IgD-negative memory B cell (primary cell): ENCODE data around the gene GRPEL2. TPM values are rescaled to one million over a fixed set of nuclear protein-coding genes. Genes with fewer than 3 reads are reported as not detected.

ENCODE experiments used
- H3K27ac Mint-ChIP-seq, 3 donors: one replicate each; pipeline ENCODE4 v1.8.0; 2020 to 2022; ENCODE audit warnings: mild to moderate bottlenecking in 3 of 3, mixed read lengths in 3 of 3, moderate library complexity in 1 of 3
- H3K27me3 Mint-ChIP-seq: one replicate; pipeline ENCODE4 v1.8.0; 2021; ENCODE audit warnings: mixed read lengths
- H3K36me3 Mint-ChIP-seq: one replicate; pipeline ENCODE4 v1.8.0; 2020; ENCODE audit warnings: mild to moderate bottlenecking, mixed read lengths
- H3K4me1 Mint-ChIP-seq, 3 donors: one replicate each; pipeline ENCODE4 v1.8.0; 2020 to 2022; ENCODE audit warnings: mixed read lengths in 3 of 3, mild to moderate bottlenecking in 1 of 3
- H3K4me3 Mint-ChIP-seq, 4 donors: one replicate each; pipeline ENCODE4 v1.8.0; 2020 to 2022; ENCODE audit warnings: mild to moderate bottlenecking in 4 of 4, mixed read lengths in 4 of 4, moderate library complexity in 3 of 4
- H3K9me3 Mint-ChIP-seq, 3 donors: one replicate each; pipeline ENCODE4 v1.8.0; 2020 to 2021; ENCODE audit warnings: mixed read lengths in 3 of 3, mild to moderate bottlenecking in 1 of 3
- polyA plus RNA-seq: library from polyadenylated mRNA; unstranded; fragments of 300-500 nt; fragmentation: Illumina TruSeq; gene quantifications from one replicate; pipeline ENCODE4 v1.2.3, GENCODE V29; 2021

The GRPEL2 gene
- polyA plus RNA-seq, 1 donor from 2014 or later: 1.8 TPM

GRCh38 chr5:149358294-149358651 is 13.0 kb downstream of the GRPEL2 start:
- Mint-ChIP-seq H3K27me3 (no peaks in the 10 kb centered on the region), H3K9me3 (no peaks in the 10 kb centered on the region), H3K4me3 (peak overlapping the region; percentile 90 to 97 (median 94)), H3K27ac (peak overlapping the region; percentile 88 to 93 (median 91)), H3K4me1 (peaks cover 11 to 18% (median 17%) of the 10 kb centered on the region in 3 donors), H3K36me3 (peaks cover 7% of the 10 kb centered on the region)

- no peaks in the 10 kb centered on the region for H3K27me3 Mint-ChIP-seq
- H3K4me3 Mint-ChIP-seq: peak overlapping the region; percentile 70 to 93 (median 80)
- H3K4me1 Mint-ChIP-seq: peaks cover 11 to 18% (median 17%) of the 10 kb centered on the region in 3 donors
- peaks cover 5% of the 10 kb centered on the region for H3K36me3 Mint-ChIP-seq
- H3K9me3 Mint-ChIP-seq: no peaks in the 10 kb centered on the region
- H3K27ac Mint-ChIP-seq: peak overlapping the region in 2 of 3 donors; percentile 59 to 91
Observed at GRCh38 chr5:149358868-149359495, 13.7 kb downstream of the GRPEL2 start.

- Mint-ChIP-seq H3K4me3 (peak overlapping the region in 1 of 4 donors; percentile 66), H3K9me3 (no peaks in the 10 kb centered on the region), H3K36me3 (peaks cover 3% of the 10 kb centered on the region), H3K27ac (peak overlapping the region in 1 of 3 donors; percentile 21), H3K27me3 (no peaks in the 10 kb centered on the region), H3K4me1 (peaks cover 11 to 17% (median 16%) of the 10 kb centered on the region in 3 donors)
Observed at GRCh38 chr5:149360272-149360671, 15.0 kb downstream of the GRPEL2 start.

DNA sequence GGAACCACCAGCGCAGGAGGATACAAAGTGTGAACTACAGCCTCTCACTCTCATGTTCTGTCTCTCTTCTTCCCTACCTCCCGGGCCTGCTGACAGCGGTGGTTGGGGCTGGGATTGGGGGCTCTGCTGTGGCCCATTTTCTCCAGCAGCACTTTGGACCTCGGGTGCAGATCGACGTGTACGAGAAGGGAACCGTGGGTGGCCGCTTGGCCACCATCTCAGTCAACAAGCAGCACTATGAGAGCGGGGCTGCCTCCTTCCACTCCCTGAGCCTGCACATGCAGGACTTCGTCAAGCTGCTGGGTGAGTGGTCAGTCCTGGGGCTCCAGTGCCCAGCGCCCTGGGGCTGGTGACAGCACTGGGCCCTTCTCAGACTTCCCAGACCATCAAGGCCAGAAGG is 17.2 kb downstream of the GRPEL2 start:
- peaks cover 12 to 15% (median 14%) of the 10 kb centered on the region in 3 donors for H3K4me1 Mint-ChIP-seq
- peak overlapping the region in 1 of 3 donors; percentile 62 for H3K27ac Mint-ChIP-seq
- H3K36me3 Mint-ChIP-seq: peaks cover 5% of the 10 kb centered on the region

DNA sequence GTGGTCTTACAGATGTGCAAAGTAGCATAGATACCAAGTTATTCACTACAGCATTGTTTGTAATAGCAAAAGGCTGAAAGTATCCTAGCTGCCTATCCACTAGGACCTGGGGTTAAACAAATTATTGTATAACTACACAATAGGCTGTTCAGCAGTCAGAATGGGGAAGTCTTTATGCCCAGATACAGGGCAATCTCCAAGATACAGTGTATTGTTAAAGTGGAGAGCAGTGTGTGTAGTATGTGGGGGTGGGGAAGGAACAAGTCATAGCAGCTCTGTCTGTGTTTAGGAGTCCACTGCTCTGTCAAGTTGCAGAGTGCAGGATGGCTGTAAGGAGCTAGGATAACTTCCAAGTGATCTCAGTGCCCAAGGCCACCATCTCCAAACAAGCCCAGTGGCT is 18.1 kb downstream of the GRPEL2 start:
- peaks cover 5% of the 10 kb centered on the region for H3K36me3 Mint-ChIP-seq
- no peak overlapping the region for H3K4me3 Mint-ChIP-seq
- H3K9me3 Mint-ChIP-seq: no peaks in the 10 kb centered on the region
- peaks cover 8 to 13% (median 8%) of the 10 kb centered on the region in 3 donors for H3K4me1 Mint-ChIP-seq
- no peaks in the 10 kb centered on the region for H3K27me3 Mint-ChIP-seq
- no peak overlapping the region for H3K27ac Mint-ChIP-seq

More for the DNA sequence above, 17.2 kb downstream of the GRPEL2 start:
- Mint-ChIP-seq H3K9me3 (no peaks in the 10 kb centered on the region), H3K27me3 (no peaks in the 10 kb centered on the region), H3K4me3 (no peak overlapping the region)

DNA sequence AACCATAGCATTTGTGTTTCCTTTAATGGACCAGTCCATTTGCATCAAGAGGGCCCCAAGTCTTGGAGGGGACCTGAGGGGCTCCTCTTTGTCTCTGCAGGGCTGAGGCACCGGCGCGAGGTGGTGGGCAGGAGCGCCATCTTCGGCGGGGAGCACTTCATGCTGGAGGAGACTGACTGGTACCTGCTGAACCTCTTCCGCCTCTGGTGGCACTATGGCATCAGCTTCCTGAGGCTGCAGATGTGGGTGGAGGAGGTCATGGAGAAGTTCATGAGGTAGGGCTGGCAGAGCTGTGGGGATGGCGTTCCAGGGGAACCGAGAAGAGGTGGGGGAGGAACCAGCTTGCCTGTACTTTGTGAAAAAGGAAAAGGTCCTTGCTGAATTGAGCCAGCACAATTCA is 18.6 kb downstream of the GRPEL2 start:
- H3K27ac Mint-ChIP-seq: no peak overlapping the region
- H3K4me3 Mint-ChIP-seq: no peak overlapping the region
- no peaks in the 10 kb centered on the region for H3K27me3 Mint-ChIP-seq
- peaks cover 2 to 7% (median 5%) of the 10 kb centered on the region in 3 donors for H3K4me1 Mint-ChIP-seq
- H3K36me3 Mint-ChIP-seq: peaks cover 5% of the 10 kb centered on the region
- H3K9me3 Mint-ChIP-seq: no peaks in the 10 kb centered on the region

DNA sequence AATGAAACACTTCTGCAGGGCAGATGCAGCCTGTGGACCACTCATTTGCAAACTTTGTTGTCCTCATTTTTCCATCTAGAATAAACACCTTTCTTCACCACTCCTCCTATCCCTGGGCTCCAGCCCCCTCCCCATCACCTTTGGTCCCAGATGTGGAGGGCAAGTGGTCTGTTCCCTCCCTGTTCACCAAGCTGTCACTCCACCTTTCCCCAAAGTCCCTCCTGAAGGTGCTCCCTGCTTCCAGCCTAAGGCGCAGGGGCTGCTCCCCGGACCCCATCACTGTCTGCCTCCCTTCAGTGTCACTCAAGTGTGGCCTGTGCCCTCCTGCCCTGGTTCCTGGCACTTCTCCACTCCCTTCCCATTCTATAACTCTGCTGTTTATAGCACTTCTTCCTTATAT is 19.4 kb downstream of the GRPEL2 start:
- Mint-ChIP-seq H3K4me3 (peak overlapping the region in 1 of 4 donors; percentile 15), H3K4me1 (peaks cover 0 to 5% (median 5%) of the 10 kb centered on the region in 3 donors), H3K36me3 (peaks cover 5% of the 10 kb centered on the region), H3K9me3 (no peaks in the 10 kb centered on the region), H3K27me3 (no peaks in the 10 kb centered on the region), H3K27ac (no peak overlapping the region)

DNA sequence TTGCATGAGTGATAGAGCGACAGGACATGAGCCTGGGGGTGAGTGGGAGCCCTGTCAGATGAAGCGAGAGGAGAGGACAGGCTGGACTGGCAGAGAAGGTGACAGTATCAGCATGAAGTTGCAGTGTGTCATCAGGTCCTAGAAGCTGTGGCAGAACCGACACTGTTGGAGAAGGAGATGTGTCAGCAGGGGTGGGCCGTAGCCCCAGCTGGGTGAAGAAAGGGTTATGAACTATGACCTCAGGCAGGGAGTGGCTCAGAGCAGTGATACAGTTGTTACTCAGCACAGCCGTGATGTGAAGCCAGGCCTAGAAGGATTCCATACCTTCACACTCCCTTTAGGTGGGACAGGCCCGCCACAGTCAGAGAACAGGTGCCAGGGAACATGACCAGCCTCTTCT is 20.1 kb downstream of the GRPEL2 start:
- H3K4me1 Mint-ChIP-seq: peaks cover 0 to 5% (median 4%) of the 10 kb centered on the region in 3 donors
- no peak overlapping the region for H3K27ac Mint-ChIP-seq
- H3K27me3 Mint-ChIP-seq: no peaks in the 10 kb centered on the region
- H3K9me3 Mint-ChIP-seq: no peaks in the 10 kb centered on the region
- H3K4me3 Mint-ChIP-seq: no peak overlapping the region
- H3K36me3 Mint-ChIP-seq: peaks cover 1% of the 10 kb centered on the region

DNA sequence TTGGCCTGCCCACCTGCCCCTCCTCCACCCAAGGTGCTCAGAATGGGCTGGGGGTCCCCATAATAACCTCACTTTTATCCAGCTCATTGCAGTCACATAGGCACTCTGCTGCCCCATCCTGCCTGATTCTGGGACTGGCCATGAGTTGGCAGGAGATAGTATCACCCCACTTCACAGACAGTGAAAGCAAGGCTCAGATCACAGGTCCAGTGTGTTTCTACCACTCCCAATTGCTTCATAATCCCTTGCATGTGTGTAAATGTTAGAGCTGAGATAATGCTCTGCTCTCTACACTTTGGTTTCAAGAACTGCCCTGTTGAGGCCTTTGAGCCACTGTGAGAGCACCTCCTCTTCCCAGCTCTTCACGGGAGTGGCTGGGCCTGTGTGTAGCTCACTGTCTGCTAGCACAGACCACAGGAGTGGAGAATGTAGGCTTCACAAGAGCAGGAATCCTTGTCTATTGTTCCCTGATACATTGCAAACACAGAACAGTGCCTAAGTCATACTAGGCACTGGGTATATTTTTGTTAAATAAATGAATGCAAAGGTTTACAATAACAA is 20.9 kb downstream of the GRPEL2 start:
- no peak overlapping the region for H3K4me3 Mint-ChIP-seq
- no peaks in the 10 kb centered on the region for H3K27me3 Mint-ChIP-seq
- H3K4me1 Mint-ChIP-seq: peaks cover 0 to 5% (median 5%) of the 10 kb centered on the region in 3 donors
- no peaks in the 10 kb centered on the region for H3K9me3 Mint-ChIP-seq
- H3K27ac Mint-ChIP-seq: no peak overlapping the region
- peaks cover 1% of the 10 kb centered on the region for H3K36me3 Mint-ChIP-seq

- Mint-ChIP-seq H3K4me1 (peaks cover 0 to 7% (median 5%) of the 10 kb centered on the region in 3 donors), H3K4me3 (no peak overlapping the region), H3K27me3 (peaks cover 1% of the 10 kb centered on the region), H3K36me3 (peaks cover 1% of the 10 kb centered on the region), H3K9me3 (no peaks in the 10 kb centered on the region), H3K27ac (no peak overlapping the region)
Observed at GRCh38 chr5:149367249-149367971, 22.1 kb downstream of the GRPEL2 start.

DNA sequence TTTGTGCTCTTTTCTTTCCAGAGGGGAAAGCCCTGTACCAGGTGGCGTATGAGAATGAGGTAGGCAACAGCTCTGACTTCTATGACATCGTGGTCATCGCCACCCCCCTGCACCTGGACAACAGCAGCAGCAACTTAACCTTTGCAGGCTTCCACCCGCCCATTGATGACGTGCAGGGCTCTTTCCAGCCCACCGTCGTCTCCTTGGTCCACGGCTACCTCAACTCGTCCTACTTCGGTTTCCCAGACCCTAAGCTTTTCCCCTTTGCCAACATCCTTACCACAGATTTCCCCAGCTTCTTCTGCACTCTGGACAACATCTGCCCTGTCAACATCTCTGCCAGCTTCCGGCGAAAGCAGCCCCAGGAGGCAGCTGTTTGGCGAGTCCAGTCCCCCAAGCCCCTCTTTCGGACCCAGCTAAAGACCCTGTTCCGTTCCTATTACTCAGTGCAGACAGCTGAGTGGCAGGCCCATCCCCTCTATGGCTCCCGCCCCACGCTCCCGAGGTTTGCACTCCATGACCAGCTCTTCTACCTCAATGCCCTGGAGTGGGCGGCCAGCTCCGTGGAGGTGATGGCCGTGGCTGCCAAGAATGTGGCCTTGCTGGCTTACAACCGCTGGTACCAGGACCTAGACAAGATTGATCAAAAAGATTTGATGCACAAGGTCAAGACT is 22.8 kb downstream of the GRPEL2 start:
- H3K4me3 Mint-ChIP-seq: no peak overlapping the region
- peaks cover 1% of the 10 kb centered on the region for H3K27me3 Mint-ChIP-seq
- peaks cover 0 to 7% (median 5%) of the 10 kb centered on the region in 3 donors for H3K4me1 Mint-ChIP-seq
- peaks cover 1% of the 10 kb centered on the region for H3K36me3 Mint-ChIP-seq
- no peak overlapping the region for H3K27ac Mint-ChIP-seq
- H3K9me3 Mint-ChIP-seq: no peaks in the 10 kb centered on the region

DNA sequence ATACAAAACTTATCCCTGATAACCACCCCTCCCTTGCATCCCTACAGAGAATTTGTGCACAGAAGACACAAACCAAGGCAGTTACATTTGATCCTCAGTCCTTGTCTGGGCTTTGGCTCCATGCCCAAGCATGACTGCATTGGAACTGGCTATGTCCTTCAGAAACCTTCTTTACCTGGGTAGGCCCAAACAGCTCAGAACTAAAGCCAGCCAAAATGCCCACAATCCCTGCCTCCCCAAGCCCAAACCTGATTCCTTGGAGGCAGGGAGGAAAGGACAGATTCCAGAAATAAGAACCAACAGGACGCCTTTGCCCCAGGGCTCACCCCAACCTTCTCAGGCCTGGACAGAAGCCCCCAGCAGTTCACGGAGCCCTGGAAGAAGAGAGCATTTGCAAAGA is 25.6 kb downstream of the GRPEL2 start:
- Mint-ChIP-seq H3K27me3 (peaks cover 1% of the 10 kb centered on the region), H3K4me3 (no peak overlapping the region), H3K36me3 (peaks cover 1% of the 10 kb centered on the region), H3K4me1 (peaks cover 0 to 7% (median 5%) of the 10 kb centered on the region in 3 donors), H3K9me3 (no peaks in the 10 kb centered on the region), H3K27ac (no peak overlapping the region)

DNA sequence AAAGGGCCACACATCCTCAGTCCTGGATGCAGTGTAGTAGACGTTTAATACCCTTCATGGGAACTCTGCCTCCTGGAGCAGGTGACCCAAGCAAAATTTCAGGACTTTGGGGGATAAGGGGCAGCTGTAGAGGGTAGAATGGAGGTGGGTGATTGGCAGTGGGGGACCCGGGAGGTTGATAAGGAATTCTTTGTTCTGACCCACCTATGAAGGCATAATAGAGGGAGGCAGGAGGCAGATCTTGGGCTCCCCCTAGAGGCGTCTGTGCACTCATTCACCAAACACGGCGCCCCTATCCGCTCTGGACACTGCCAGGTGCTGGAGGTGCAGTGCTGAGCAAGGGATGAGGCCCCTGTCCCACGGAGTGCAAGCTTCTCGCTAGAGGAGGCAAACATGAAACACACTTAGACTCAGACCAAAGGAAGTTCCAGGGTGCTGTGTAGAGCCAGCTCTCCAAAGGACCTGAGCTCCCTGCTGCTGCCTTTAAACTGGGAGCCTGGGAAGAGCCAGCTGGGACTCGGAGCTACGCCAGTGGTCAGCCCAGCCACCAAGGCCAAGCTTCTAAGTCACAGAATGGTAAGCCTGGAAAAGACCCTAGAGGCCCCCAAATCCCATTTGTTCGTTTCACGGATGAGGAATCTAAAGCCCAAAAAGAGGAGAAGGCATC is 26.1 kb downstream of the GRPEL2 start:
- no peaks in the 10 kb centered on the region for H3K36me3 Mint-ChIP-seq
- H3K9me3 Mint-ChIP-seq: no peaks in the 10 kb centered on the region
- peaks cover 1% of the 10 kb centered on the region for H3K27me3 Mint-ChIP-seq
- no peak overlapping the region for H3K4me3 Mint-ChIP-seq
- peaks cover 0 to 7% (median 5%) of the 10 kb centered on the region in 3 donors for H3K4me1 Mint-ChIP-seq
- H3K27ac Mint-ChIP-seq: no peak overlapping the region

DNA sequence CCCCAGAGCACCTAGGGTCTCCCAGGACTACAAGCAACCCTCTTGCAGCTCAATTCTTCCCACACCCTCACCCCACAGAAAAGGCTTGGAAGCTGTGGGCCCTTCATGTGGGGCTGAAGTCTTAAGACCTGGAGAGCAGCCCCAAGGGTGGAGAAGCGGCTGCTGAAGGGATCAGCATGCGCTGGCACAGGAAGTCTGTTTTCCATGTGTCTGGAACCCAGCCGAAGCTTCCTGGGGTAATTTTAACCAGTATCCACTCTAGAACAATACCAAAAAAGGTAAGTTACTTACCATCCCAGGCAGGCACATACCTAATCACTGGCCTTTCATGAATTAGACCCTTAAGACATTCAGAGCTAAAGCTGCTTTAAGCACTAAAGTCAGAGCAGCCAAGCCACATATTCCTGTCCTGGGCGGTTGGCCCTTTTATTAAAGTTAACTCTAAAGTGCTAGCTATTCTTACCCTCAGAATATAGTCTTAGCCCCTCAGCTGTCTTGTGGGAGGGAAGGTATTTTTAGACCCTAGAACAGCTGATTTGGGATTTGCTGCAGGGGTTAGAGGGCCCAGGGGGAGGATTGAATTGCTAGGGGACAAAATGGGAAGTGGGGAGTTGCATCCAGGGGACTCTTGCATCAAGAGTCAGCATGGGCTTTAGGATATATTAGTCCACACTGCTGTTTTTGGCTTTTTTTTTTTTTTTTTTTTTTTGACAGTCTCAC is 26.9 kb downstream of the GRPEL2 start:
- Mint-ChIP-seq H3K4me1 (peaks cover 0 to 7% (median 4%) of the 10 kb centered on the region in 3 donors), H3K36me3 (no peaks in the 10 kb centered on the region), H3K27ac (no peak overlapping the region), H3K27me3 (peaks cover 1% of the 10 kb centered on the region), H3K9me3 (no peaks in the 10 kb centered on the region), H3K4me3 (no peak overlapping the region)
